LHCN-M2 (cell line): ENCODE results near the gene MAP4K3. TPM values are rescaled to one million over a fixed set of nuclear protein-coding genes. Genes with fewer than 3 reads are reported as not detected.
"Not testable (repeated sequence)": the region's sequence is repeated elsewhere in the genome, so short reads cannot be mapped to it uniquely, and the experiment has no call there.

ENCODE experiments used
- DNase-seq: peaks from one replicate; pipeline ENCODE4 v3.0.0-alpha.2; 2012; ENCODE audit warnings: low read depth
- total RNA-seq: library from RNA; depleted of rRNA; stranded (reverse); fragments of >200 nt; gene quantifications from 2 replicates; pipeline ENCODE4 v1.2.3, GENCODE V29; 2014

MAP4K3 gene
- total RNA-seq, 1 experiment from 2014 or later: 35.0 TPM

GRCh38 chr2:39306626-39307025, 130.5 kb downstream of the MAP4K3 start:
- DNase-seq: no peak

GRCh38 chr2:39304729-39305128, 132.4 kb downstream of the MAP4K3 start:
- DNase-seq: no peak

GRCh38 chr2:39304200-39304599, 132.9 kb downstream of the MAP4K3 start:
- peak; percentile 56 for DNase-seq

DNA sequence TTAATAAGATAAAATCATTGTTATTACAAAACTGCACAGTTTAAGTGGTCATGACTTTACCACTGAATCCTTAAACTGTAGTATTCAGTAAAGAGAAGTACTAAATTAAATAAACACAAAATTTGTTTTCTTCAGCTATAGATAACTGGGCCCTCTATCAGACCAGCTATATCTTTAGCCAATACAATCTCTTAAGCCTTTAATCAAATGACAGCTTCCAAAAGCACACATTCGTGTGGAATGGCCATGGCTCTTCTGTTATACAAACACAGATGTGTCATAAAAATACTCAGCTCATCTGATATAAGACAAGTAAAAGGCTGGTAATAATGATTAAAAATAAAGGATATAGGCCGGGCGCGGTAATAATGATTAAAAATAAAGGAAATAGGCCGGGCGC, 135.7 kb downstream of the MAP4K3 start:
- DNase-seq: no peak

DNA sequence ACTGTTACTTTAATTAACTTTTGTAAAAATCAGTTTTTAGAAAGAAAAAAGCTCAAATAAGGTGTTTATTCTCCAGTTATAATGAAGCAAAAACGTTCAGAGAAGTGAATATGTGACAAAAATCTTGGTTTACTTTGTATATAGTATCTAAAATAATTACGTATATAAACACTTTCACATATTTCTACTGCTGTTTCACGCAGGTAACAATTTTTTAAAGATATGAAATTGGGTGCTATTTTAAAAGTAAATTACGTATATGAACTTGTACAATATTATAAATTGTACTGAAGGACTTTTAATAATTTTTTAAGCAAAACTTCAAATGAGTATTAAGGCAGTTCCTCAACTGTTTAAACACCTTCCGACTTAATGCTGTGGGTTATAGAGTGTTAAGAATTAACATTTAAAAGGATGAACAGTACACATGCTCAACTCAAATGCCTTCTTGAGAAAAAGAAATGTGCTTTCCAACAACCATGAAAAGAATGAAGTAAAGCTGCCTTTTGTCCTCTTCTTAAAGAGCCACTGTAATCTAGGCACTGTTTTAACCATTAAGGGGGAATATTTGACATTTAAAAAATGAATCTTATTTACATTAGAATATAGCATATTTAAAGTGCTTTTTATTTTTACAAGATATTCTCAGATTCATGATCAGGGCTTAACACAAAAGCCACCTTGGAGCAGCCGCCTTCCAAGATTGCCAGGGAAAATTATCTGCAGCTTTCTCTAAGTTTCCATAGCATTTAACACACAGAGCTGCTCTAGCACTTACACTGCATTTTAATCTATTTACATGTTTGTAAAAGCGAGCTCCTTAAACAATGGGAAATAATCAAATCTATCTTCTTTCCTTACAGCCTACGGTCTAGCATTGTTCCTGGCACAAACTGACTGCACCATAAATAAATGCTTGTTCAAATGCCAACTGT, 136.8 kb downstream of the MAP4K3 start:
- DNase-seq: no peak

GRCh38 chr2:39290433-39290832, 146.7 kb downstream of the MAP4K3 start:
- DNase-seq: no peak

GRCh38 chr2:39289609-39290008, 147.5 kb downstream of the MAP4K3 start:
- peak; percentile 18 for DNase-seq

DNA sequence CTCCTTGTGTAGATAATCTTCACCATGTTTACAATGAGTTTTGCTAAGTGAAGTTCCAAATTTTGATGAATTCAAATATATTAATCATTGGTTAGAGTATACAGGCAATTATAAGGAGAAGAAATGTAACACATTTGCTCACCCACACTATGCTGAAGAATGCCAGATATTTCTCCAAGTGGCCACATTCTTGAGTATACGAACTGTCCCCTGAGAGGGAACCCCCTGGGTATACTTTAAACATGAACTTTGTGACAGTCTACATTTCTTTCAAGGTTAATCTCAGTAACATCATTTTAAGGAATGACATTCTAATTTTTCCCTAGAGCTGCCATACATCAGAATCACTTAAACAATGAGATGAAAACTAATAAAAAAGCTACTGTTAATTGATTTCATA, 153.5 kb downstream of the MAP4K3 start:
- no peak for DNase-seq

DNA sequence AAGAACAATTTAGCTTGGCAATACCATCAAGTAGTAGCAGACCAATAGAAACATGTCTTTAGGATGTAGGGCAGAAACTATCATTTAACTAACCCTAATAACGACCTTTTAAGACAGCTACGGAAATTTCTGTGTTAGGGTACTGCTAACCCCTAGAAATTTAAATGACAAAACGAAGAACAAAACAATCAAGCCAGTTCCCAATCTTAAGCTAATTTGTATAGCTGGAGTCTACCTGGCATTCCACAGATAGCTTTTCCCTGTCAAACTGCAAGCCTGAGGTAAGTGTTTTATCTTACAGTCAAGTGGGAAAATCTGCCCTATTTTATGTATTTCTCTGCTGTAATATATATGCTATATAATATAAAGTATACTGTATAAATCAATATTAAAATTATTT, 155.7 kb downstream of the MAP4K3 start:
- DNase-seq: no peak

GRCh38 chr2:39275016-39275415, 162.1 kb downstream of the MAP4K3 start:
- peak; percentile 2 for DNase-seq

DNA sequence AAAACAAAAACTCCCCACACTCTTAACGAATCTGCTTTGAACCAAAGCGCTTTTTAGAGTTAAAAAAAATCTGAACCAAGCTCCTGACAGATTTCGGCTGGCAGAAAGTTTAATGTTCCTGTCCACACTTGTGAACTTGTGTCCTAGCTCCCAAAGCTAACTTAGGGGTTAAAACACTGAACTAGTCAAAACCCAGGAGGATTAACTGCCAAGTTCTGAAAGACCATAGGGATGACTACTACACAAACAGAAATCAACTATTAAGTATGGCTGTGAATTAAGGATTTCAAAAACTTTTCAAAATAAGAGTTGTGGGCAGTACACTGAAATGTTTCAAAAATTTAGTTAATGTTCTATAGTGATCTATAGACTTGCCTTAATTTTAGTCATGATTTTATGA, 167.1 kb downstream of the MAP4K3 start:
- DNase-seq: no peak

DNA sequence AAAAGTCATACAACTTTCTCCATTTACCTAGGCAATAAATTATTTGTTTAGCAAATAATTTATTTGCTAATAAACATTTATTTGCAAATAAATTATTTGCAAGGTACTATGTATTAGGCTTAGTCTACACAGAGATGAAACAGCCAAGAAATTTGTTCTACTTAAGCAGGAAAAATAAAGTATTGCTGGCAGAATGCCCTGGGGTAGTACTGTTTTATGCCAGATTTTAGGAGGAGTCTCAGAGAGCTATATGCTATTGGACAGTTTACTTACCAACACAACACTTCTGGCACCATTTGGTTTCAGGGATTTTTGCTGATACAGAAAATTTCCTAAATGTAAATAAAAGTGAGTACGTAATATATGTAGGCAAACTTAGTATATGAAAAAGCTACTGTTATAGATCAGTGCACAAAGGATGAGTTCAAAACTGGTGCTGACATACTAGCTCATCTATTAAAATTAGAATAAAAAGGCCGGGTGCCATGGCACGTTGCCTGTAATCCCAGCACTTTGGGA, 170.1 kb downstream of the MAP4K3 start:
- peak; percentile 25 for DNase-seq

- peak; percentile 54 for DNase-seq
Measured at GRCh38 chr2:39266139-39266805, 170.8 kb downstream of the MAP4K3 start.

DNA sequence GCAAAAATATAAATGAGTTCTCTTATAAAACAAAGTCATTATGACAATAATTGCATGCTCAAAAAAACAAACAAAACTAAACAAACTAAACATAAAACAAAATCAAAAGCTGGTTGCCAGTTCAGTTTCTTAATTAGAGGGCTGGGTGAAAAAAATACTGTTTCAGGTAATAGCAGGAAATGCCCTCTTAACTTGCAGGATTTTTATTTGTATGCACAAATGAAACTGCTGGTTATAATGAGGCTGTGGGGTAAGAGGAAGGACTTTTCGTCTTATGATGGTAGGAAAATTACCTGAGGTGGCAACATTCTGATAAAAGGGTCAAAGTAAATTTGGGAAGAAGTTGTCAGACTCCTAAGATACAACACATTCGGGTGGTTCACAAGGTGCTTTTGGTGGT, 171.8 kb downstream of the MAP4K3 start:
- no peak for DNase-seq

DNA sequence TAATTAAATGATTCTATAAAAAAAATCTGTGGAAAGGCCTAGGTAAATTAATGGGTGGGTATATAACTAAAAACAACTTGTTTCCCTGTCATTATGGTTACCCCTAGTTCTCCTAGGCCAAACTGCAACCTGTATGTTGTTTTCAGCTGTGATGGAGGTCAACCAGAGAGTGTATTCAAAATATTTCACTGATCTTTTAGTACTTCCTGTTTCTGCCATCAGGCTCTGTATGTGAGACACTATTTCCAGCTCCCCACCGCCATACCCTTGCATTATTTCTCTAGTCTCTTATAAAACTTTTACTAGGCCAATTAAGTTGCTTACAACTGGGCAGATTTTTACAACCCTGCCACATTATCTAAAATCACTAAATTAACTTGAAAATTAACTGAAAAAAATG, 172.4 kb downstream of the MAP4K3 start:
- no peak for DNase-seq

- no peak for DNase-seq
Measured at GRCh38 chr2:39260087-39260486, 177.0 kb downstream of the MAP4K3 start.

- DNase-seq: no peak
Measured at GRCh38 chr2:39256040-39256439, 181.0 kb downstream of the MAP4K3 start.

- DNase-seq: no peak
Measured at GRCh38 chr2:39252888-39253518, 184.1 kb downstream of the MAP4K3 start.

DNA sequence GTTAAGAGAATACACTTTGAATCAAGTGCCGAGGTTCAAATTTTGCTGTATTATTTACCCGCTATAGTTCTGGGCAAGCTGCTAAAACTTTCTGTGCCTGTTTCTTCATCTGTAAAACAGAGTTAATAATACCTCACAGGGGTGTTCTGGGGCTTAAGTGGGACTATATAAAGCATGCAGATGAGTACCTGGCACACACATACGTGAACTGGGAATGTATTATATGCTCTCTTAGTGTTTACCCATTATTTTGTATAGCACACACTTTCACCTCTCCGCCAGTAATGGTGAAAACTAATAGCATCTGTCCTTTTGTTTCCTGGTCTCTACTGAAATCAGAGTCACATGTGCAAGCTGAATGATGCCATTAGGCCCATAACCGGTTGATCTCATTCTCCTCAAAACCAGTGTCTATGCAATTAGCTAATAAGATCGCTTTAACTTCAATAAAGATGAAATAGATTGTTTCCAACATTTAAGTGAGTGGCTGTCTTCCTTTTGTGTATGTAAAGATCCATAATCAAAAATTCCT, 189.5 kb downstream of the MAP4K3 start:
- no peak for DNase-seq

DNA sequence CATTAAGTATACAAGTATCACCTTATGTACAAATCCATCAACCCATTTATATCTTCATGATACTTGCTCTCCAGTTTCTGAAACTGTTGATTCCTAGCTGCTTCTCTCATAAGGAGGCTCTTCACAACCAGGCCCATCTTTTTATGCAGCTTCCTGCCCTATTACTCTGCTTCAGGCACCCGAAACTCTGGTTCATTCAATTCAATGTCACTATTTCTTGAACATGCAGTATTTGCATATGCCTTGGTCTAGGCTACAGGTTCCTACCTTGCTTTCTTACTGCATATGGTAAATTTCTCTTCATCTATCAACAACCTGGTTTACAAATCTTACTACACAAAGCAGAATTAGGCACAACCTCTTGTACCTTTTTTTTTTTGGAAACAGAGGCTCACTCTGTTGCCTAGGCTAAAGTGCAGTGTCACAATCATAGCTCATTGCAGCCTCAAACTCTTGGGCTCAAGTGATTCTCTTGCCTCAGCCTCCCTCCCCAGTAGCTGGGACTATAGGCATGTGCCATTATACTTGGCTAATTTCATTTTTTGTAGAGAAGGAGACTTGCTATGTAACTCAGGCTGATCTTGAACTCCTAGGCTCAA, 190.6 kb downstream of the MAP4K3 start:
- DNase-seq: no peak

DNA sequence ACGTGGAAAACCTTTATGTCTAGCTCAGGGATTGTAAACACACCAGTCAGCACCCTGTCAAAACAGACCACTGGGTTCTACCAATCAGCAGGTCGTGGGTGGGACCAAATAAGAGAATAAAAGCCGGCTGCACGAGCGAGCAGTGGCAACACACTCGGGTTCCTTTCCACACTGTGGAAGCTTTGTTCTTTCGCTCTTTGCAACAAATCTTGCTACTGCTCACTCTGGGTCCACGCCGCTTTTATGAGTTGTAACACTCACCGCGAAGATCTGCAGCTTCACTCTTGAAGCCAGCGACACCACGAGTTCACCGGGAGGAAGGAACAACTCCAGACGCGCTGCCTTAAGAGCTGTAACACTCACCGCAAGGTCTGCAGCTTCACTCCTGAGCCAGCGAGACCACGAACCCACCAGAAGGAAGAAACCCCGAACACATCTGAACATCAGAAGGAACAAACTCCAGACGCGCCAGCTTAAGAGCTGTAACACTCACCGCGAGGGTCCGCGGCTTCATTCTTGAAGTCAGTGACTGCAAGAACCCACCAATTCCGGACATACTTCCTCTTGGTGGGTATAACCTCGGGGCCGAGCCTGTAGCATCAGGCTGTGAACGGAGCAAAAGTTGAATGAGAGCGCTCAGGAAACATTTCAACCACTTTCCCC, 192.0 kb downstream of the MAP4K3 start:
- DNase-seq: not testable (repeated sequence)
